Measurements from ENCODE around the gene UNC93B1.
"Not testable (repeated sequence)": the region's sequence is repeated elsewhere in the genome, so short reads cannot be mapped to it uniquely, and the experiment has no call there.

Gene UNC93B1

DNA sequence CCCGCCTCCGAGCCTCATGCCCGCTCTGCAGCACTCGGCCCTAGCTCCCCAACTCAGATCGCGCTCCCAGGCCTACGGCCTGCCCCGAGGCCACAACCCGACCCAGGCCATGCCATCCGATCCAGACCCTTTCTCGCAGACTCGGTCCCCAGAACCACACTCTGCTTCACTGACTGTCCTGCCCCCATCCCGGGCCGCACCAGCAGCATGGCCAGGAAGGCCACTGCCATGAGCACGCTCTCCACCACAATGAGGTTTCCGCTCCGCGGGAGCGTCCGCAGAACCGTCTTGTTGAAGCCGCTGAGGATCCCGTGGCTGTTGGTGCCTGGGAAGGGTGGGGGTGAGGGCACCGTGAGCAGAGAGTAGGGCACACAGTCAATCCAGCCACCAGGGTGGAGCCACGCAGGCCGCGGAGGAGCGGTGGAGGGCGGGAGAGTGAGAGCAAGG is 6.4 kb downstream of the UNC93B1 start:
- peak overlapping the region; percentile 66 for H3K27ac ChIP-seq (replicated peaks)
- TF ChIP-seq, protein P1, sequence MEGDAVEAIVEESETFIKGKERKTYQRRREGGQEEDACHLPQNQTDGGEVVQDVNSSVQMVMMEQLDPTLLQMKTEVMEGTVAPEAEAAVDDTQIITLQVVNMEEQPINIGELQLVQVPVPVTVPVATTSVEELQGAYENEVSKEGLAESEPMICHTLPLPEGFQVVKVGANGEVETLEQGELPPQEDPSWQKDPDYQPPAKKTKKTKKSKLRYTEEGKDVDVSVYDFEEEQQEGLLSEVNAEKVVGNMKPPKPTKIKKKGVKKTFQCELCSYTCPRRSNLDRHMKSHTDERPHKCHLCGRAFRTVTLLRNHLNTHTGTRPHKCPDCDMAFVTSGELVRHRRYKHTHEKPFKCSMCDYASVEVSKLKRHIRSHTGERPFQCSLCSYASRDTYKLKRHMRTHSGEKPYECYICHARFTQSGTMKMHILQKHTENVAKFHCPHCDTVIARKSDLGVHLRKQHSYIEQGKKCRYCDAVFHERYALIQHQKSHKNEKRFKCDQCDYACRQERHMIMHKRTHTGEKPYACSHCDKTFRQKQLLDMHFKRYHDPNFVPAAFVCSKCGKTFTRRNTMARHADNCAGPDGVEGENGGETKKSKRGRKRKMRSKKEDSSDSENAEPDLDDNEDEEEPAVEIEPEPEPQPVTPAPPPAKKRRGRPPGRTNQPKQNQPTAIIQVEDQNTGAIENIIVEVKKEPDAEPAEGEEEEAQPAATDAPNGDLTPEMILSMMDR (IDR thresholded peaks at IDR 0.05; ENCODE audit: insufficient read depth, low read length): no peak
- TF ChIP-seq, protein P2, sequence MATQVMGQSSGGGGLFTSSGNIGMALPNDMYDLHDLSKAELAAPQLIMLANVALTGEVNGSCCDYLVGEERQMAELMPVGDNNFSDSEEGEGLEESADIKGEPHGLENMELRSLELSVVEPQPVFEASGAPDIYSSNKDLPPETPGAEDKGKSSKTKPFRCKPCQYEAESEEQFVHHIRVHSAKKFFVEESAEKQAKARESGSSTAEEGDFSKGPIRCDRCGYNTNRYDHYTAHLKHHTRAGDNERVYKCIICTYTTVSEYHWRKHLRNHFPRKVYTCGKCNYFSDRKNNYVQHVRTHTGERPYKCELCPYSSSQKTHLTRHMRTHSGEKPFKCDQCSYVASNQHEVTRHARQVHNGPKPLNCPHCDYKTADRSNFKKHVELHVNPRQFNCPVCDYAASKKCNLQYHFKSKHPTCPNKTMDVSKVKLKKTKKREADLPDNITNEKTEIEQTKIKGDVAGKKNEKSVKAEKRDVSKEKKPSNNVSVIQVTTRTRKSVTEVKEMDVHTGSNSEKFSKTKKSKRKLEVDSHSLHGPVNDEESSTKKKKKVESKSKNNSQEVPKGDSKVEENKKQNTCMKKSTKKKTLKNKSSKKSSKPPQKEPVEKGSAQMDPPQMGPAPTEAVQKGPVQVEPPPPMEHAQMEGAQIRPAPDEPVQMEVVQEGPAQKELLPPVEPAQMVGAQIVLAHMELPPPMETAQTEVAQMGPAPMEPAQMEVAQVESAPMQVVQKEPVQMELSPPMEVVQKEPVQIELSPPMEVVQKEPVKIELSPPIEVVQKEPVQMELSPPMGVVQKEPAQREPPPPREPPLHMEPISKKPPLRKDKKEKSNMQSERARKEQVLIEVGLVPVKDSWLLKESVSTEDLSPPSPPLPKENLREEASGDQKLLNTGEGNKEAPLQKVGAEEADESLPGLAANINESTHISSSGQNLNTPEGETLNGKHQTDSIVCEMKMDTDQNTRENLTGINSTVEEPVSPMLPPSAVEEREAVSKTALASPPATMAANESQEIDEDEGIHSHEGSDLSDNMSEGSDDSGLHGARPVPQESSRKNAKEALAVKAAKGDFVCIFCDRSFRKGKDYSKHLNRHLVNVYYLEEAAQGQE (IDR thresholded peaks at IDR 0.05; ENCODE audit: insufficient replicate concordance, low read depth): no peak
- no peak for TF ChIP-seq SPI1 (IDR thresholded peaks at IDR 0.05; ENCODE audit: borderline replicate concordance, low read depth)
- TF ChIP-seq GABPA (IDR thresholded peaks at IDR 0.05; ENCODE audit: low read depth): no peak
- TF ChIP-seq POLR2AphosphoS5 (IDR thresholded peaks at IDR 0.05; ENCODE audit: low read depth): no peak; the same call in 1 of the 2 replicates
- peak in 1 of 2 experiments; percentile 83 for DNase-seq (ENCODE audit: low read depth in 1 of 2, low spot score in 1 of 2)
- no peaks in the 10 kb centered on the region for H3K27me3 ChIP-seq (ENCODE audit: insufficient read depth, poor library complexity, severe bottlenecking)
- peak overlapping the region; percentile 9; the same call in 1 of the 2 replicates for H3K4me3 ChIP-seq (replicated peaks; ENCODE audit: insufficient read depth, low read length)

DNA sequence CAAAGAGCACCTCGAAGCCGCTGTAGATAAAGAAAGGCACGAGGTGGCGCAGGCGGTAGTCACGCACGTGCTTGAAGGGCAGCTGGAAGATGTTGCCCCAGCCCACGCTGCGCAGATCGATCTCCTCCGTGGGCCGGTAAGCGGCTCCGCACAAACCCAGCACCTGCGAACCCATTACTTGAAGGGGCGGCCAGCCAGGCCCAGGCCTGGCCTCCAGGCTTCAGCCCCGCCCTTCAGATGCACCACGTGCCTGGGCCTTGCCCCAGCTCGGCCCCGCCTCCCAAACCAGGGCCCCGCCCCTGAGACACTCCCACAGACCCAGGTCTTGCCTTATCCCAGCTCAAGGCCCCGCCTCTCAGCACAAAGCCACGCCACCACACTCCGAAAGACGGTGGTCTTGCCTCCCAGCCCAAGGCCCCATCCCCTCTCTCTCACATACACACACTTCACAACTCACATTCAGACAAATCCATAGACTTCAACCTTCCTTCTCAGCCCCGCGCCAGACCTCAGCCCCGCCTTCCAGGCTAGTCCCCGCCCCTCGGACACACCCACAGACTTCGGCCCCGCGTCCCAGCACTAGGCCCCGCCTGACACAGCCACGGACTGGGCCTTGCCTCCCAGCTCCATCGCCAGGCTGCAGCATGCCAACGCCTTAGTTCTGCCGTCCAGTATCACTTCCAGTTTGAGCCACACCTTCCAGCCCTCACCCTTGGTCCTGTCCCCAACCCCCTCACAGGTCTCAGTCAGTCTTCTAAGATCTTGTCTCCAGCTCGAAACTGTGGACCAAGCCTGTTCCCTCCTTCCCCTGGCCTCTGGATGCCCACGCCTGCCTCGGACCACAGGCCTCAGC is 7.0 kb downstream of the UNC93B1 start:
- DNase-seq (ENCODE audit: low read depth in 1 of 2, low spot score in 1 of 2): peak; percentile 84 to 90
- Histone ChIP-seq H3K27me3 (ENCODE audit: insufficient read depth, poor library complexity, severe bottlenecking) (no peaks in the 10 kb centered on the region), H3K27ac (replicated peaks) (peak overlapping the region; percentile 66), H3K4me3 (replicated peaks; ENCODE audit: insufficient read depth, low read length) (peak overlapping the region; percentile 9; the same call in 1 of the 2 replicates)
- TF ChIP-seq, protein P2 (IDR thresholded peaks at IDR 0.05; ENCODE audit: insufficient replicate concordance, low read depth): no peak
- TF ChIP-seq SPI1 (IDR thresholded peaks at IDR 0.05; ENCODE audit: borderline replicate concordance, low read depth): no peak; the same call in 1 of the 2 replicates
- peak; percentile 69 for TF ChIP-seq POLR2AphosphoS5 (IDR thresholded peaks at IDR 0.05; ENCODE audit: low read depth)

DNA sequence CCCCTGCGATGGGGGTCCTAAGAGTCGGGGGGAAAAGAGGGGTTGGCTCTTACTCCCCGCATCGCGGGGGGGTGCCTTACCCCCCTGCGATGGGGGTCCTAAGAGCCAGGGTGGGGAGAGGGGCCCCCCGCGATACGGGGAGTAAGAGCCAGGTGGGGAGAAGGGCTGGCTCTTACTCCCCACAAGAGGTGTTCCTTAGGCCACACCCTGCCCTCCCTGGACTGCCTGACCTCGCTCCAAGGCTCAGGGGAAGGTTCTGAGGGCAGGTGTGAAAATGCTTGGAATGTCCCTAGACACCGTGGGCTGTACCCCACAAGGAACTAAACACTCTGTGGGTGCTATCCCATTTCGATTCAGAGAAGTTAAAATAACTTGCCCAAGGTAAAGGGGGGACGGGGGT is 7.8 kb downstream of the UNC93B1 start:
- DNase-seq (ENCODE audit: low read depth in 1 of 2, low spot score in 1 of 2): no peak
- no peak overlapping the region for H3K4me3 ChIP-seq (replicated peaks; ENCODE audit: insufficient read depth, low read length)
- H3K27ac ChIP-seq (replicated peaks): no peak overlapping the region
- no peak for TF ChIP-seq GABPA (IDR thresholded peaks at IDR 0.05; ENCODE audit: low read depth)
- no peak for TF ChIP-seq POLR2AphosphoS5 (IDR thresholded peaks at IDR 0.05; ENCODE audit: low read depth)
- TF ChIP-seq, protein P1 (IDR thresholded peaks at IDR 0.05; ENCODE audit: insufficient read depth, low read length): no peak
- TF ChIP-seq SPI1 (IDR thresholded peaks at IDR 0.05; ENCODE audit: borderline replicate concordance, low read depth): no peak
- TF ChIP-seq, protein P2 (IDR thresholded peaks at IDR 0.05; ENCODE audit: insufficient replicate concordance, low read depth): no peak
- no peaks in the 10 kb centered on the region for H3K27me3 ChIP-seq (ENCODE audit: insufficient read depth, poor library complexity, severe bottlenecking)

DNA sequence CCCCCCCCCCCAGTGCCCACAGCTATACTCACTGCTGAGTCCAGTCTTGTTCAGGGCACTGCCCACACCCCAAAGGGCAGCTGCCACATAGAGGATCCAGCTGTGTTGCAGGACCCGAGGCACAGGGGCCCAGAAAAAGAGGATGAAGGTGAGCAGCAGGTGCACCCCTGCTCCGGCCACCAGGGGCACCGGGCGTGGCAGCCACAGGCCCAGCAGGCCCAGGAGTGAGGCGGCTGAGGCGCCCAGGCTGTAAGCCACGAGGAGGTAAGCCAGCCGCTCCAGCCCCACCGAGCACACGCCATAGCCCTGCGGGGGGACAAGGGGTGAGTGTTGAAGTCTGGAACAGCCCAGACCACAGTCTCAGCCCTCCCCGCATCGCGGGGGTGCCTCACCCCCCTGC is 8.3 kb downstream of the UNC93B1 start:
- not testable (repeated sequence) for H3K27ac ChIP-seq (replicated peaks); H3K4me3 ChIP-seq (replicated peaks; ENCODE audit: insufficient read depth, low read length); H3K27me3 ChIP-seq (ENCODE audit: insufficient read depth, poor library complexity, severe bottlenecking); DNase-seq (ENCODE audit: low read depth in 1 of 2, low spot score in 1 of 2)

DNA sequence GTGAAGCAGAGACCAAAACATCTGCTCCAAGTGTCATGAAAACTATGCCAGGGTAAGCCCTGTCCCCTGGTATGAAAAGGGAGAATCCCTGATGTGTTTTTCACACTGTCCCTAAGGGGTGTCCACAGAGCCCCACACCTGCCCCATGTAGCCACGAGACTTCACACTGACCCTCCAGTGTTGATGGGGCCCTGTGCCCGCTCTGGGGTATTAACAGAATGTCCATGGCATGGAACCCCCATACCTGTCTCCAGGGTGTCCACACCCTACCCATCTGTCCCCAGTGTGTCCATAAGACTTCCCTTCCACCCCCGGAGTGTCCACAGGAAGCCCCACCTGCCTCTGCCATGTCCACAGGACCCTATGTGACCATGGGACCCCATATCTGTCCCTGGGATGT is 8.8 kb downstream of the UNC93B1 start:
- H3K27ac ChIP-seq (replicated peaks); H3K4me3 ChIP-seq (replicated peaks; ENCODE audit: insufficient read depth, low read length); H3K27me3 ChIP-seq (ENCODE audit: insufficient read depth, poor library complexity, severe bottlenecking); DNase-seq (ENCODE audit: low read depth in 1 of 2, low spot score in 1 of 2): not testable (repeated sequence)

DNA sequence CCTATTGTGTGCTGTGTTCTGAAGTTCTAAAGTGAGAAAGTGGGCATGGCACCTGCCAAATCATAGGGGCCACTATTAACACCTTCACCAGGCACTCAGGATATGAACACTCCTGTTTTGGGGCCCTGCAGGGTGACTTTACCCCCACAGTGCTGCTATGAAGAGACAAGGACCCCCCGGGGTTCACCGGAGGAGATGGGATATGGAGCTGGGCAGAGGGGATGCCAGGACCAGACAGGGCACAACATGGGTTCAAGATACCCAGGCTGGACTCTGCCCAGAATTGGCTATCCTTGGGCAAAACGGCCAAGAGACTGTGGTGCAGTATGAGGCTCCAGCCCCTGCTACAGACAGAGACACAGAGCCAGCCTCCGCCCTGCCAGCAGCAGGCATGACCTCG is 9.5 kb downstream of the UNC93B1 start:
- not testable (repeated sequence) for H3K4me3 ChIP-seq (replicated peaks; ENCODE audit: insufficient read depth, low read length); DNase-seq (ENCODE audit: low read depth in 1 of 2, low spot score in 1 of 2); H3K27ac ChIP-seq (replicated peaks); H3K27me3 ChIP-seq (ENCODE audit: insufficient read depth, poor library complexity, severe bottlenecking)

All from HL-60 (cell line).